22Rv1 (cell line): ENCODE results near the gene CGB8.
"Not testable (repeated sequence)": the region's sequence is repeated elsewhere in the genome, so short reads cannot be mapped to it uniquely, and the experiment has no call there.

Experiments
- CTCF ChIP-seq: fragments of 450-650 bp; IDR thresholded peaks from 2 replicates; pipeline ENCODE4 v1.5.1; 2017; ENCODE audit warnings: mild to moderate bottlenecking
- ZFX ChIP-seq: fragments of 450-650 bp; IDR thresholded peaks from 2 replicates; pipeline ENCODE4 v1.6.1; 2017; ENCODE audit warnings: antibody characterized with exemption, borderline replicate concordance

GRCh38 chr19:49036815-49037214 is 12.1 kb downstream of the CGB8 start, which contains the start of gene CGB1:
- peak; percentile 95 for TF ChIP-seq CTCF
- TF ChIP-seq ZFX = not testable (repeated sequence)
